SKM-1 treated with dmso at 0.1 percent for 144 hours (cell line): Measurements from ENCODE around the gene SLC7A5.
"Not testable (repeated sequence)": the region's sequence is repeated elsewhere in the genome, so short reads cannot be mapped to it uniquely, and the experiment has no call there.

Source experiments
- DNase-seq: peaks from one replicate; lab custom pipeline; 2025; ENCODE audit not compliant: unreplicated experiment; lab: John Stamatoyannopoulos, UW

SLC7A5 gene

DNA sequence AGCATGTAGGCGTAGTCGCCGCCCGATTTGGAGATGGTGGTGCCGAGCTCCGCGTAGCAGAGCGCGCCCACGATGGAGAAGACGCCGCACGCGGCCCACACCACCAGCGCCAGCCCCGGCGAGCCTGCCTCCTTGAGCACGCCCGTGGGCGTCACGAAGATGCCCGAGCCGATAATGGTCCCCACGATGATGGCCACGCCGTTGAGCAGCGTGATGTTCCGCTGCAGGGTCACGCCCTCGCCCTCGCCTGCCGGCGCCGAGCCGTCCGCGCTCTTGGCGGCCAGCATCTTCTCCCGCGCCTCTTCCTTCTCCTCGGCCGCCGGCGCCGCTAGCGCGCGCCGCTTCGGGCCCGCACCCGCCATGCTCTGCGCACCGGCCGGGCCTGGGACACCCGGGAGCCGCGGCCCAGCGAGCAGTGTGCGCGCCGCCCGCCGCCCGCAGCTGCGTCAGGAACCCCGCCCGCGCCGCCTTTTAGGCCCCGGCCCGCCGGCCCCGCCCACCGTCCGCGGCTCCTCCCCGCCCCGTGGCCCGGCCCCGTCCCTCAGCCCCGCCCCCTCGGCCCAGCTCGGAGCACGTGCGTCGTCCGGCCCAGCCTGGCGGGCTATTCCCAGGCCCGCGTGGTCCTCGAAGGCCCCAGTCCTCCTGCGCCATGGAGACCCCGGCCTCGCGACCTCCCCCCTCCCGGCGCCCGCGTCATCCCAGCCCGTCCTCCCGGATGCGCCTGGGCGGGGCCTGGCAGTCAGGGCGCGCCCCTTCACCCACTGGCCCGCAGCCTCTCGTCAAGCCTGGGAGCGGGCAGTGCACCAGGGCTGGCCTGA lies at the start of gene SLC7A5:
Gene SLC7A5 (minus strand): TSS at position 447 of the 818 bp plus-strand sequence. CDS start 85 bp downstream, at position 362.
- peak; percentile 47 for DNase-seq

DNA sequence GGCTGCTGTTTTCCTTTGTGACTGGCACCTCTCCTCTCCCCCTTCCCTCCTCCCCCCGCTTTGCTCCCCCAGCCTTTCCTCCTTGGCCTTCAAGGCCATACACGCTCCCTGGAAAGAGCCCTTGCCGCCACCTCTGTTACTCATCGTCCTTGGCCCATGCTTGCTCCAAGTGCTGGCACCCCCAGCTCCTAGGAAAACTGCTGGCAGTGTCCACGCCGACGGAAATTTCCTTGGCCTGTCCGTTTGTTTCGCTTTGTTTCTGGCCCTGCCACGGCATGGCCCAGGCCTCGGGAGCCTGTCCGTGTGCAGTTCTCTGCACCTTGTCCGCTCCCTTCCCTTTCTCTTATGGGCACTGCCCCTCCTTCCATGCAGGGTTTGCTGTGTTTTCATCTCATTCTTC lies 49.0 kb upstream of the SLC7A5 start:
- no peak for DNase-seq

DNA sequence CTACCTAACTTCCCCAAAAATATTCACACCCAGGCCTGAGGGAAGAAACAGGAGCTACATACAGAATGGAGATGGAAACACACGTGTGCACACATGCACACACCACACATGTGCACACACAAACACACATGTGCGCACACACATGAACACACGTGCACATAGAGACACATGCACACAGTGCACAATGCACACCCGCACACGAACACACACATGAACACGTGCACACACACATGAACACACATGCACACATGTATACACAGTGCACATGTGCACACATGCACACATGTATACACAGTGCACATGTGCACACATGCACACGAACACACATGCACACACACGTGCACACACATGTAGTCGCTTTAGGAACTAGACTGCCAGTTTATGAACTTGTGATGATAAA lies 48.2 kb upstream of the SLC7A5 start:
- no peak for DNase-seq

DNA sequence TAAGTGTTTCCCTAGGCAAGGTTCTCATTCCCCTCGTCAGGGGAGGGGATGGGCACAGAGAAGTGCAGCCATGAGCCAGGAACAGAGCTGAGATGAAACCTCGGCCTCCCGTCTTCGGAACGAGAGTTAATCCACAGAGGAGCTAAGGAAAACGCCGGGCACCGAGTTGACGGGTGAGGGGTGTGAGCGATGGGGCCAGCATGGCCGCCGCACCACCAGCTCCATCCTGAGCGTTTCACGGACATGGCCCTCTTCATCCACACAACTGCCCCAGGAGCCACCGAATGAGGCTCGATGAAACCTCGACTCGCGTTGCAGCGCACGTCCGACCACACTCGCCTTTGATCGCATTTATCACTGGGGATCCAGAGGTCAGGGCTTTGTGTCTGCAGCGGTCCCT lies 45.5 kb upstream of the SLC7A5 start:
- no peak for DNase-seq

DNA sequence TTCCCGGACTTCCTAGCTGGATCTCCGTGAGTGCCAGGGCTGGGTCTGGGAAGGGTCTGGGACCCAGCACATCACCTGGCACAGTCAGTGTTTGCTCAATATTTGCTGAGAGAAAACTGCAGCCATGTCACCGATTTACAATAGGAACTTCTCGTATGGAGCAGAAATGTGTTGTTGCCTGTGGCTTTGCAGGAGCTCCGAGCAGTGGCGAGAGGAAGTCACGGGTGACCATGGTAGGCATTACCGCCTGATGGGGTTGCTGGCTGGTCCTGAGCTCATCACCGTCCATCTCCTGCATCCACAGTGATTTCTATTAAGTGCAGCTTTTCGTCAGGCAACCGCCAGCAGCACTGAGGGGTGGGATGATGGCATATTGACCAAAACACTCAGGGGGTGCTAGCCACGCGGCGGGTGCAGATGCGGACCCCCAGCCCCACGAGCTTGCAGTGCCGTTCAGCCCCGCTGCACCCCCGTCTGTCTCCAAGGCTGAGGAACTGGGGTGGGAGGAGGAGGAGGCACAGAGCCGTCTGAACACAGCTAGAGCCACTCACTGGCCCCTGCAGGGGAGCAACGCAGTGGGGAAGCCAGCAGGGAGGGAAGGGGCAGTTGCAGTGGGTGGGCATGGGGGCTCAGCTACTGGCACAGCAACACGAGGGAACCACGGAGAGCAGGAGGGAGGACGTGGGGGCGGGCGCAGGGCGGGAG lies 44.9 kb upstream of the SLC7A5 start:
- not testable (repeated sequence) for DNase-seq

DNA sequence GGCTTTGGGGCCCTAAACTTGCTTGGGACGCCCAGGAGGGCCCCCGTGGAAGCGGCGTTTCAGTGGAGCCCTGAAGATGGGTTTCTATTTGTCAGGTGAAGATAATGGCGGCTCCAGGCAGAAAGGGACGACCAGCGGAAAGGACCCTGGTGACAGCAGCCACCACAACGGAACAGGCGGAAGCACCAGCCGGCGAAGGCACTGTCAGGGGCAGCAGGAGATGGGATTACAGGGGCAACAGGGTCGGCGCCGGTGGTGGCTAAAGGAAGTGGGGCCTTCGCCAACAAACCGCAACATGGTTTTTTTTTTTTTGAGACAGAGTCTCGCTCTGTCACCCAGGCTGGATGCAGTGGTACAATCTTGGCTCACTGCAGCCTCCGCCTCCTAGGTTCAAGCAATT lies 43.4 kb upstream of the SLC7A5 start:
- DNase-seq: not testable (repeated sequence)

DNA sequence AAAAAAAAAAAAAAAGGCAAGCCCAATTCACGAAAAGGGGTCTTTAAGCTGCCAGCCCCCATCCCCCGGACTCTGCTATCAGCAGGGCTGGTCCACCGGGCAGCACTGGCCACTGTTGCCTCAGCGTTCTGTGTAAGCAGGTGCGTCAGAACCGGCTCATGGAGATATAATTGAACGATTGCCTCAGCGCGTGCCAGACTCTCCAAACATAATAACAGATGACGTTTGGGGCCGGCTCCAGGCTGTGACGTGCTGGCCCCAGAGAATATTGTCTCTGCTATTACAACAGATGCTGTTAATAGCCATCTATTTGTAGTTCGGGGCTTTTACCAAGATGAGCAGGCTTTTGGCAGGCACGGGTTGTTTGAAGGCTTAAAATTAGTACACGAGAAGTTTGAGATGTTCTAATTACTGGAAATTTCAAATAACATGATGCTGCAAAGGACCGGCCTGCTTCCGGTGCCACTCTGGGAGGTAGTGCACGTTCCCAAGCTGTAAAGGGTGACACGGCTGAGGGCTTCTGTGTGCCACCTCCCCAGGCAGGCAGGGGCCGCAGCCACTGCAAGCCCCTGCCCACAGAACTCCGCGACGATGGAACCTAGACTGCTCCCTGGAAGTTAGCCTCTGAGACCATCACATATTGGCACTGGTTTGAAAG lies 41.9 kb upstream of the SLC7A5 start:
- DNase-seq: not testable (repeated sequence)

DNA sequence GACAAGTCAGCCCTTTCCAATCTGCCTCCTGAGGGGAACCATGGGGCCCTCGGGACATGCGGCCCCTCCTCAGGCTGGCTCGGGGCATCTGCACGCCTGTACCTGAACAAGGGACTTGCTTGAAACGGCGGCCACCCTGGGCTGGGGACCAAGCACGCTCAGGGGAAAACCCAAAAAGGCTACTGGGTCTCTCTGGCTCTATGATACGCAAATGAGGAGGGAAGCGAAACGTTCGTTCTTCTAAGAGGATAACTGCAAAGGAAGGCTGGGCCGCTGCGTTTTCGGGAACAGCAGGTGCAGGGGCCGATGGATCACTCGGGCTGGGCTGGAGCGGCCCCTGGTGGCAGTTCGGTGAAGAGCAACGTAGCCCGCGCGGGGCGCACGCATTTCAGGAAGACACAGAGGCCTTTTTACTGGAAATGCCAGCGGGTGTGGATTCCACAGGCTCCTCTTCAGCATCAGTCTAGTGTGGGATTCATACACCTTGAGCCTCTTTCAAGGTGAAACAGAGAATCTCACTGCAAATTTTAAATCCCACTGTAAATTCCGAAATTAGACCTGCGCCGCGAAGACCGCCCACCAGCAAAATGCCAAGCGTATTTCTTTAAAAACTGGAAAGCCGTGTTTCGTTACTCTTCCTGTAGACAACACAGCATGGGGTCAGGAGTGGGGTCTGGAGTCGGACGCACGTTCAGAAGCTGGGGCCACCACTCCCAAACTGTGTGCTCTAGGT lies 40.1 kb upstream of the SLC7A5 start:
- peak; percentile 53 for DNase-seq

DNA sequence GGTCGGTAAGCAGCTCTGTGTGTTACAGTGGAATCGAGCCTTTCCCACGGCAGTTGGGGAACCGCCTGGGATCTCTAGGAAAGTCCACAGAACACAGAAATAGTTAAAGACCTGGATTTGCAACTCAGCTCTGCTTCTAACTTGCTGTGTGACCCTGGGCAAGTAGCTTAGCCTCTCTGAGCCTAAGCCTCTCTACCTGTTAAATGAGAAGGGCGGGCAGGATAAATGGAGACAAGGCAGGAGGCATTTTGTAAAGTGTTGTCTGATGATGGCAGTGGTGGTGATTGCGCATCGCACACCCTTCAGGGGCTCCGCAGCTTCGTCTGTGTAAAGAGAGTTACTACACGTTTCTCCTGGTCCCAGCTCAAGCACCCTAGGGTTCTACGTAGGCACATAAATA lies 38.8 kb upstream of the SLC7A5 start:
- DNase-seq: not testable (repeated sequence)

DNA sequence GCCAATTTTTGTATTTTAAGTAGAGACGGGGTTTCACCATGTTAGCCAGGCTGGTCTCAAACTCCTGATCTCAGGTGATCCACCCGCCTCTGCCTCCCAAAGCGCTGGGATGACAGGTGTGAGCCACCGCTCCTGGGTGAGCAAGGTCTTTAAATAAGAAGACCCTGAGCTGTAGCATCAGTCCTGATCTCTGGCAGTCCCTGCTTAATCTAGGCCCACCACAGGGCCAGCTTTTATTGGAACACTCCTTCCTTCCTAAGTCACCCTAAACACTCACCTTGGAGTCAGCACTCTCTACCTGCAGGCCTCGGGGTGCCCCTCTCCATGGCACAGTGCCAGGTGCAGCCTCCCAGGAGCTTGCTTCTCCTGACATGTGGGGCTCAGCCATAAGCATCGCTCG lies 36.2 kb upstream of the SLC7A5 start:
- DNase-seq: not testable (repeated sequence)

DNA sequence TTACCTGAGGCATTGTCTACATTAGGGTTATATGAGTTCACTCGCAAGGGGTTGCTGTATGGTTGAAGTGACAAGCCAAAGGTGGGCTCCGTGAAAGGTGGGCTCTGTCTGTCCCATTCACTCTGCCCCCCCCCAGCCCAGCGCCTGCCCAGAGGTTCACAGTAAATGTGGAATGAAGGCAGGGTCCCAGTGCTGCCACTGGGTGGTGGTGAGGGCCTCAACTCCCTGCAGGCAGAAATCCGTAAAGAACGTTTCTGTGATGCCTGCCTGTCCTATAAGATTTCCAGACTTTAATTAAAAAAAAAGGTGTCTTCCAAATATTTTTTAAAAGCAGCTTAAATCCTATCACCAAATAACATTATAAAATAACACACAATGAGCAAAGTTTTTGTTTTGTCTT lies 35.7 kb upstream of the SLC7A5 start:
- DNase-seq: not testable (repeated sequence)

DNA sequence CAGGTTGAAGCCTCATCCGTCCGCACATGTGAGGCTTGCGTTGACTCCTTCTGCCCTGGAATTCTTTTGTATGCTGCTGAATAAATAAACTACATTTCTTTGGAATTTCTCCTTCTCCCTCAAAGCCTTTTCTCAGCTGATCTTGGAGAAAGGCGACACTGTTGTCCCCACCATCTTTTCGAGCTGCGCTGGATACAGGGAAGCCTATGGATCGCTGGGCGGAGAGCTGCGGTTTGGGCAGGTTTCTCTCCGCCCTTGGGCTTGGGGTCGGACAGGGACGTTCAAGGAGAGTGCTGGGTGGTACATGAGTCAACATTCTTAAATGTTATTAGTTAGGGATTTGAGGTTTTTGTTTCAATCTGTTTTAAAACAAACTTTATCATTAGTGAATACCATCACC lies 31.2 kb upstream of the SLC7A5 start:
- not testable (repeated sequence) for DNase-seq

DNA sequence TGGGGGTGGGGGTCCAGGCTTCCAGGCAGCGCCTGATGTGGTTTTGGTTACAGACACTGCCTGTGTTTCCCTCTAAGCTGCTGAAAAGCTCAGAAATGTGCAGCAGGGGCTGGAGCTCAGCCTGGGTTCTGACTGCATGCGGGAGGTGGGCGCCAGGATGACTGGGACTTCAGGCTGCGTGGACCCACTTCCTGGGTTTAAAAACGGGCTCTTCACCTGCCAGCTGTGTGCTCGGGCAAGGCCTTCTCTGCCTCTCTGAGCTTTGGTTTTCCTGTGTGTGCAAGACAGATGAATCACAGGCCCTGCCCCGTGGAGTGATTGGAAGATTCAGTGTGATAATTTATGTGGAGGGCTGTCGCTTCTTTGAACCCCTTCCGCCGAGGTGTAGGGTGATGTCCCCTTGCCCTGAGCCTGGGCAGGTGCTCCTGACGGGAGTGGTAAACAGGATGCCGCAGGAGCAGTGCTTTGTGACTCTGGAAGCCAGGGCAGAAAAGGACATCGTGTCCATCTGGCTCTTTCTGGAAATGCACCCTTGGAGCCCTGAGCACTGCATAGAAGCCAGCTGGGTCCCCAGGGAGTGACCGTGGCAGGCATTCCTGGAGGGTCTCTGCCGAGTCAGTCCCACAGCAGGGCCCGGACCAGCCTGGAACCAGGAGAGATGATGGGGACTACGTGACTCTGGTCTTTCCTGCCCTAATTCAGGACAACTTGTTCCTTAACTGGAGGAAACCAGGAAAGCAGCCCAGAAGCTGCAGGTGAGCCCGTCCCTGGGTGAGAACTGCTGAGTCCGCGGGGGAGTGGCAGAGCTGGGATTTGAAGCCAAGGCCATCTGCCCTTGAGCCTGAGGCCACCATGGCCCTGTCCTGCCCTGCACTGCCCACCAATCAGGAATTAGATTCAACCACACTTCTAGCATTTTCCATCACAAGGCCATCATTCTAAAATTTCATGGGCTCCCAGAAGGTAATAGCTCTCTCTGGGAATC lies 28.5 kb upstream of the SLC7A5 start:
- DNase-seq: no peak

DNA sequence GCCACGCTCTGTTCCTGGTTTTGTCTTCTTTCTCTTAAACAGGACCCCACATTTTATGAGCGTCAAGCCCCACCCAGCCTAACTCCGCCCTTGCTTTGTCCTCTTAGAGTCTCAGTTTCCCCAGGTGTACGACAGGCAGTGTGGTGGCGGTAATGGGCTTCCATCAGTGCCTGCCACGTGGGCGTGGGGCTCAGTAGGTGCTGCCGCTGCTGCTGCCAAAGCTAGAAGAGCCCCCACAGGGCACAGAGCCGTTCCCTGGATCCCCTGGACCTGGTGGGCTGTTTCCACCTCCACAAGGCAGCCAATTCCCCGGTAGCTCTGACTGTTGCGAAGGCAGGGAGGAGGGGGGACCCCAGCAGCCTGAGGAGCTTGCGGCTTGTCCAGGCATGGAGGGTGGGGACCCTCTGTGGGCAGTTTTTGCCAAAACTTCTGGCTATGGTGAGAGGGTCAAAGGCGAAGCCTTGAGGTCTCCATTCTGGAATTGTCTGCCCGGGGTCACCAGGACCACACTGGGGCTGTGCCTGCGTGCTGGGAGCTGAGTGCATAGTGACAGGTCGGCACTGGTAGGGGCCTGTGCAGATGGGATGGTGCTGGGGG lies 27.7 kb upstream of the SLC7A5 start:
- not testable (repeated sequence) for DNase-seq

DNA sequence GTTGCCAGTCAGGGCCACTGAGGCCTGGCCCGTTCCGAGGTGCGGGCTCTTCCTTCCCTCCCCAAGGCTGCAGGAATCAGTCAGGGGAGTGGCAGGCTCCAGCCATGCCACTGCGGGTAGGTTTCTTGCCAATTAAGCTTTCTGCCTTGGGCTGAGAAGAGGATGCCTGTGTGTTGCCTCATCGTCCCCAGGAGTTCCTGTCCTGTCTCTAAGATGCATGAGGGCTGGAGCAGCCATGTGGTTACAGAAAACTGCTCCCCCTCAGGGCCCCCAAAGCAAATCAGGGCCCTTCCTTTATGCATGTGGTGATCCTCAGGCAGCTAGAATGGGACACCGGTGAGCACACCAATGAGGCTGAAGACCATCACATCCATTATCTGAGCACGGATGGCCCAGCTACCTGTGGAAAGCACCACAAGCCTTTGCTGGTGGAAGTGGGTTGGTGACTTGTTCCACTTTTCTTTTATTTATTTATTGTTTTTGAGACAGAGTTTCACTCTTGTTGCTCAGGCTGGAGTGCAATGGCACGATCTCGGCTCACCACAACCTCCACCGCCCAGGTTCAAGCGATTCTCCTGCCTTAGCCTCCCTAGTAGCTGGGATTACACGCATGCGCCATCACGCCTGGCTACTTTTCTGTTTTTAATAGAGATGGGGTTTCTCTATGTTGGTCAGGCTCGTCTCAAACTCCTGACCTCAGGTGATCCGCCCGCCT lies 27.0 kb upstream of the SLC7A5 start:
- DNase-seq: not testable (repeated sequence)

DNA sequence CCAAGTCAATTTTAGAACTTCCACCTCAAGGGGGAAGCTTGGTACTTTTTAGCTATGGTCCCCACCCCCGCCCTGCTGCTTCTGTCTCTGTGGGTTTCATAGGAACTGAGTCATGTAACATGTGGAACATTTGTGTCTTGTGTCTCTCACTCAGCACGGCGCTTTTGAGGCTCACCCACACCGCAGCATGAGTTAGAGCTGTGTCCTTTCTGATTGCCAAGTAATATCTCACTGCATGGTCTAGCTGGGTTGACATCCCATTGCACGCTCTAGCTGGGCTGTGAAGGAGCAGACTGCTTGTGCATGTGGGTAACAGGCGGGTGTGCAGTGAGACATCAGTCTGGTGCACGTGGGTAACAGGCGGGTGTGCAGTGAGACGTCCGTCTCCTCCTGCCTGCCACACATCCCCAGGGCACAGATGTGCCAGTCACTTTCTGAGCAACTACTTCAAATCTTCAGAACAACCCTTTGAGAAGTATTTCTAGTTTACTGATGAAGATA lies 26.4 kb upstream of the SLC7A5 start:
- peak; percentile 49 for DNase-seq

DNA sequence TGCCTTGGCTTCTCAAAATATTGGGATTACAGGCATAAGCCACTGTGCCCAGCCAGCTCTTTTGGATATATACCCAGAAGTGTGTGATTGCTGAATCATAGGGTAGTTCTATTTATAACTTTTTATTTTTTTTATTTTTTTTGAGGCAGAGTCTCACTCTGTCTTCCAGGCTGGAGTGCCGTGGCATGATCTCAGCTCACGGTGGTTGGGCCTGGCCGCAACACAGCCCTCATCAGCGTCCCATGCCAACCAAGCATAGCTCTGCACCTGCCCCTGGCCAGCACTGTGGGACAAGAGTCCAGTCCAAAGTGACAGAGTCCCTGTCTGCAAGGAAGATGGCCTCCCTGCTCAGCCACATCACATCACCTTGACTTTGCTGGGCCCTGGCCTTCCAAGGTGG lies 24.7 kb upstream of the SLC7A5 start:
- DNase-seq: not testable (repeated sequence)

DNA sequence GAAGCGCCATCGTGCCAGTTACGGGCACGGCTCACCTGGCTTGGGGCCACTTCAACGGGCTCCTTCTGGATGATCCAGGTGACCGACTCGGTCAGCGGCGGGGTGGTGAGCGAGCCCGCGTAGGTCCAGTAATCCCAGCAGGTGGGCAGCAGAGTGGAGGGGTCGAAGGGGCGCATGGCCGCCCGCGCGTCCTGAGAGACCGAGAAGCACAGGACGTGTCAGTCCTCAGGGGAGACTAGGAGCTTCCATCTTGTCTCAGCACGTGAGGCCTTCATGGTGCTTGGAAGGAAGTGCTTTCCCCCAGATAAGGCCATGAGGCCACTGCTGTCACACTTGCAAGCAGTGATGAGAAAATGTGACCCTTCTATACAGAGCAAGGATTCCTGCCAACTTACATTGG lies 22.5 kb upstream of the SLC7A5 start:
- DNase-seq: no peak

DNA sequence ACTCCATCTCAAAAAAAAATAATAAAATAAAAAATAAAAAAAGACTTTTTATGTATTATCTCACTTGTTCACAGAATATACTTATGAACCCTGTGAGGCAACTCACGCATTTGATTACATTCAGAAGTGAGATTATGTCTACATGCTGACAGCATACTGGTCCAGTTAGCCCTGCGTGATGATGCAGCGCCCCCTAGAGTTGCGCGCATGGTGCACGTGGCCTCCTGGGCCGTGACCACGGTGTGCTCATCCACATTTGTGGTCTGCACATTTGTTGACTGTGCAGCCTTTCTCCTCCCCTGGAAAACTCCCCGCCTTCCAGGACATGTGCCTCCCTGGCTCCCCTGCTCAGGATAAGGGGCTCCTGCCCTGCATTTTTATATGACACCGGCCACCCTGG lies 20.5 kb upstream of the SLC7A5 start:
- DNase-seq: not testable (repeated sequence)
